H9 (cell line): ENCODE data around the gene TFDP3. TPM values are rescaled to one million over a fixed set of nuclear protein-coding genes. Genes with fewer than 3 reads are reported as not detected.

Experiments
- DNase-seq: peaks from one replicate; pipeline ENCODE4 v3.0.0-alpha.2; 2017
- H2AFZ ChIP-seq: one replicate; pipeline ENCODE4 v1.6.1; 2013; ENCODE audit warnings: mild to moderate bottlenecking, low read length, control low read depth, moderate library complexity
- H2AK5ac ChIP-seq: 2 replicates; pipeline ENCODE4 v1.6.1; 2013; ENCODE audit warnings: low read length, control low read depth, mixed read lengths; ENCODE audit not compliant: insufficient read length
- H2BK120ac ChIP-seq: one replicate; pipeline ENCODE4 v1.6.1; 2013; ENCODE audit warnings: low read depth, mild to moderate bottlenecking, low read length, control low read depth, inconsistent platforms; ENCODE audit not compliant: poor library complexity, severe bottlenecking
- H2BK12ac ChIP-seq: 2 replicates; pipeline ENCODE4 v1.6.1; 2013; ENCODE audit warnings: low read length, control low read depth, mixed read lengths, low read depth; ENCODE audit not compliant: insufficient read length
- H2BK15ac ChIP-seq: 2 replicates; pipeline ENCODE4 v1.6.1; 2013; ENCODE audit warnings: low read depth, low read length, control low read depth
- H2BK20ac ChIP-seq: one replicate; pipeline ENCODE4 v1.6.1; 2013; ENCODE audit warnings: low read depth, mild to moderate bottlenecking, low read length, control low read depth, inconsistent platforms; ENCODE audit not compliant: poor library complexity, severe bottlenecking
- H2BK5ac ChIP-seq: 2 replicates; pipeline ENCODE4 v1.6.1; 2013; ENCODE audit warnings: low read length, control low read depth, mixed read lengths; ENCODE audit not compliant: insufficient read length
- H3K14ac ChIP-seq: 2 replicates; pipeline ENCODE4 v1.6.1; 2013; ENCODE audit warnings: low read length, control low read depth; ENCODE audit not compliant: insufficient read depth
- H3K18ac ChIP-seq: 2 replicates; pipeline ENCODE4 v1.6.1; 2013; ENCODE audit warnings: low read depth, mild to moderate bottlenecking, mixed read lengths, low read length, control low read depth; ENCODE audit not compliant: insufficient read length
- H3K23ac ChIP-seq: 2 replicates; pipeline ENCODE4 v1.6.1; 2013; ENCODE audit warnings: low read length, control low read depth, mixed read lengths, low read depth; ENCODE audit not compliant: insufficient read length
- H3K23me2 ChIP-seq: 2 replicates; pipeline ENCODE4 v1.6.1; 2013; ENCODE audit warnings: low read depth, mild to moderate bottlenecking, mixed read lengths, low read length, control low read depth; ENCODE audit not compliant: insufficient read length, poor library complexity, severe bottlenecking
- H3K27ac ChIP-seq: 2 replicates; pipeline ENCODE4 v1.5.1; 2013; ENCODE audit warnings: low read length, control low read depth, mixed read lengths, low read depth; ENCODE audit not compliant: insufficient read length
- H3K27me3 ChIP-seq: 2 replicates; pipeline ENCODE4 v1.6.1; 2013; ENCODE audit warnings: low read length, control low read depth, inconsistent platforms; ENCODE audit not compliant: insufficient read depth
- H3K4ac ChIP-seq: 2 replicates; pipeline ENCODE4 v1.6.1; 2013; ENCODE audit warnings: low read depth, mild to moderate bottlenecking, control low read depth, inconsistent platforms, low read length, moderate library complexity
- H3K4me1 ChIP-seq: 2 replicates; pipeline ENCODE4 v1.6.1; 2013; ENCODE audit warnings: low read length, control low read depth, inconsistent platforms; ENCODE audit not compliant: insufficient read depth
- H3K4me2 ChIP-seq: 2 replicates; pipeline ENCODE4 v1.6.1; 2013; ENCODE audit warnings: low read length, control low read depth, mixed read lengths; ENCODE audit not compliant: insufficient read length, insufficient read depth
- H3K56ac ChIP-seq: 2 replicates; pipeline ENCODE4 v1.6.1; 2013; ENCODE audit warnings: low read depth, mild to moderate bottlenecking, mixed read lengths, low read length, control low read depth; ENCODE audit not compliant: insufficient read length
- H3K79me1 ChIP-seq: 2 replicates; pipeline ENCODE4 v1.6.1; 2013; ENCODE audit warnings: low read depth, mild to moderate bottlenecking, moderate library complexity, low read length, control low read depth, inconsistent platforms; ENCODE audit not compliant: insufficient read depth, poor library complexity, severe bottlenecking
- H3K79me2 ChIP-seq: 2 replicates; pipeline ENCODE4 v1.6.1; 2013; ENCODE audit warnings: low read length, control low read depth, inconsistent platforms; ENCODE audit not compliant: insufficient read depth
- H3K9ac ChIP-seq: 2 replicates; pipeline ENCODE4 v1.6.1; 2013; ENCODE audit warnings: low read length, control low read depth, mixed read lengths; ENCODE audit not compliant: insufficient read length; ENCODE audit errors: extremely low read depth
- H3K9me3 ChIP-seq: one replicate; pipeline ENCODE4 v1.6.1; 2013; ENCODE audit warnings: low read depth, low read length, inconsistent platforms; ENCODE audit not compliant: control insufficient read depth
- H3T11ph ChIP-seq: one replicate; pipeline ENCODE4 v1.6.1; 2013; ENCODE audit warnings: mild to moderate bottlenecking, low read length, control low read depth, inconsistent platforms
- H4K20me1 ChIP-seq: one replicate; pipeline ENCODE4 v1.6.1; 2013; ENCODE audit not compliant: control insufficient read depth, insufficient read length, insufficient read depth
- H4K5ac ChIP-seq: 2 replicates; pipeline ENCODE4 v1.6.1; 2013; ENCODE audit warnings: low read depth, mild to moderate bottlenecking, mixed read lengths, low read length, control low read depth; ENCODE audit not compliant: insufficient read length
- H4K8ac ChIP-seq: replicated peaks from 2 replicates; pipeline ENCODE4 v1.6.1; 2013; ENCODE audit warnings: low read length, control low read depth, mixed read lengths, low read depth; ENCODE audit not compliant: insufficient read length
- H4K91ac ChIP-seq: 2 replicates; pipeline ENCODE4 v1.6.1; 2013; ENCODE audit warnings: low read depth, mild to moderate bottlenecking, moderate library complexity, mixed read lengths, low read length, control low read depth; ENCODE audit not compliant: insufficient read length
- H3K27ac Mint-ChIP-seq, 3 experiments: 2 replicates in 2 of 3; 3 replicates in 1 of 3; pipeline ENCODE4 v1.8.0; 2020 to 2021; ENCODE audit warnings: mixed read lengths in 3 of 3, mild to moderate bottlenecking in 1 of 3, moderate library complexity in 1 of 3
- H3K27me3 Mint-ChIP-seq: 2 replicates; pipeline ENCODE4 v1.8.0; 2021; ENCODE audit warnings: low read depth, mild to moderate bottlenecking, moderate library complexity, mixed read lengths
- H3K36me3 Mint-ChIP-seq, 3 experiments: 2 replicates in 2 of 3; 3 replicates in 1 of 3; pipeline ENCODE4 v1.8.0; 2020 to 2021; ENCODE audit warnings: low read depth in 3 of 3, mixed read lengths in 3 of 3; ENCODE audit not compliant: insufficient read depth in 1 of 3
- H3K4me1 Mint-ChIP-seq, 2 experiments: 2 replicates each; pipeline ENCODE4 v1.8.0; 2020; ENCODE audit warnings: mixed read lengths in 2 of 2
- H3K4me3 Mint-ChIP-seq, 2 experiments: 2 replicates in 1 of 2; 3 replicates in 1 of 2; pipeline ENCODE4 v1.8.0; 2020 to 2021; ENCODE audit warnings: mild to moderate bottlenecking in 2 of 2, mixed read lengths in 2 of 2, moderate library complexity in 1 of 2
- H3K9me3 Mint-ChIP-seq, 2 experiments: 2 replicates in 1 of 2; 3 replicates in 1 of 2; pipeline ENCODE4 v1.8.0; 2020; ENCODE audit warnings: mild to moderate bottlenecking in 2 of 2, mixed read lengths in 2 of 2, moderate library complexity in 1 of 2
- CTCF ChIP-seq: fragments of 200-600 bp; sonication (generic); conservative IDR thresholded peaks from 3 replicates; pipeline ENCODE4 v1.8.0; 2021; ENCODE audit warnings: antibody characterized with exemption, mild to moderate bottlenecking
- WGBS: extraction: QIAGEN DNeasy Blood & Tissue Kit; methylation state at CpG from one replicate; pipeline ENCODE4 v1.1.7; 2013; ENCODE audit warnings: missing lambda C conversion rate, low lambda C conversion rate, mixed read lengths; ENCODE audit not compliant: insufficient read length; ENCODE audit errors: extremely low coverage; 5-methylcytosine and 5-hydroxymethylcytosine counted together
- total RNA-seq: library from RNA; stranded (reverse); gene quantifications from 2 replicates; pipeline ENCODE4 v1.2.1, GENCODE V29; 2021

The TFDP3 gene
- total RNA-seq, 1 experiment from 2014 or later = not detected

- no peak overlapping the region for H3K14ac ChIP-seq
- H3K4me1 ChIP-seq = peaks cover 6% of the 10 kb centered on the region; the same call in 1 of the 2 replicates
- WGBS = no CpG with 5 or more reads among the region's 10 CpGs
- H3K4me2 ChIP-seq = no peak overlapping the region
- H3K27ac Mint-ChIP-seq = no peak overlapping the region; a peak in 1 of 7 replicates
- H2BK15ac ChIP-seq = no peak overlapping the region
- H3K27ac ChIP-seq = no peak overlapping the region
- no peaks in the 10 kb centered on the region for H4K20me1 ChIP-seq
- H2BK12ac ChIP-seq = no peak overlapping the region
- no peaks in the 10 kb centered on the region; a peak in 1 of 7 replicates for H3K36me3 Mint-ChIP-seq
- H2BK120ac ChIP-seq = no peak overlapping the region
- H3K56ac ChIP-seq = no peak overlapping the region
- H3K79me1 ChIP-seq = no peaks in the 10 kb centered on the region
- DNase-seq = peak; percentile 32
- no peaks in the 10 kb centered on the region for H3K9me3 Mint-ChIP-seq
- no peak overlapping the region for H2BK5ac ChIP-seq
- no peak overlapping the region for H3K4ac ChIP-seq
- H3K9me3 ChIP-seq = no peaks in the 10 kb centered on the region
- H4K8ac ChIP-seq = no peak overlapping the region
- no peak overlapping the region for H4K91ac ChIP-seq
- no peak overlapping the region for H3T11ph ChIP-seq
- H3K18ac ChIP-seq = no peak overlapping the region
- no peak overlapping the region for H3K4me3 Mint-ChIP-seq
- no peaks in the 10 kb centered on the region for H3K27me3 Mint-ChIP-seq
- peak; percentile 10; the same call in 1 of the 3 replicates for TF ChIP-seq CTCF
- H3K23ac ChIP-seq = no peak overlapping the region
- no peaks in the 10 kb centered on the region for H3K23me2 ChIP-seq
- no peak overlapping the region for H2AK5ac ChIP-seq
- peaks cover 26 to 30% of the 10 kb centered on the region in 2 experiments for H3K4me1 Mint-ChIP-seq
- H3K9ac ChIP-seq = no peak overlapping the region
- no peaks in the 10 kb centered on the region for H3K27me3 ChIP-seq
- no peak overlapping the region for H2BK20ac ChIP-seq
- no peak overlapping the region for H4K5ac ChIP-seq
- no peaks in the 10 kb centered on the region for H3K79me2 ChIP-seq
- peak overlapping the region; percentile 19 for H2AFZ ChIP-seq
Observed at GRCh38 chrX:133190877-133191738, 27.0 kb downstream of the TFDP3 start.
